Ascending aorta (tissue), 2 donors: Measurements from ENCODE around the gene TMSB10. TPM values are rescaled to one million over a fixed set of nuclear protein-coding genes. Genes with fewer than 3 reads are reported as not detected.
"Not testable (repeated sequence)": the region's sequence is repeated elsewhere in the genome, so short reads cannot be mapped to it uniquely, and the experiment has no call there.

Experiments
- DNase-seq, 2 donors: peaks; one replicate each; pipeline ENCODE4 v3.0.0-alpha.2; 2019; ENCODE audit warnings: low spot score in 2 of 2
- H3K27ac ChIP-seq, 2 donors: fragments of 200-600 bp; sonication (generic); one replicate each; pipeline ENCODE4 v1.5.1; 2016 to 2017; ENCODE audit warnings: mild to moderate bottlenecking in 1 of 2
- H3K27me3 ChIP-seq: fragments of 200-600 bp; sonication (generic); one replicate; pipeline ENCODE4 v1.5.1; 2017
- H3K36me3 ChIP-seq, 2 donors: fragments of 200-600 bp; sonication (generic); one replicate each; pipeline ENCODE4 v1.5.1; 2016
- H3K4me1 ChIP-seq, 2 donors: fragments of 200-600 bp; sonication (generic); one replicate each; pipeline ENCODE4 v1.5.1; 2016 to 2017; ENCODE audit warnings: mild to moderate bottlenecking in 1 of 2
- H3K4me3 ChIP-seq, 2 donors: fragments of 200-600 bp; sonication (generic); one replicate each; pipeline ENCODE4 v1.5.1; 2016 to 2017; ENCODE audit warnings: mild to moderate bottlenecking in 1 of 2
- H3K9me3 ChIP-seq, 2 donors: fragments of 200-600 bp; sonication (generic); one replicate each; pipeline ENCODE4 v1.5.1; 2016
- CTCF ChIP-seq, 3 experiments: fragments of 200-600 bp in 2 of 3; fragments of 450-650 bp in 1 of 3; sonication (generic) in 2 of 3; IDR thresholded peaks; one replicate each; pipeline ENCODE4 v1.5.1; 2016 to 2019; ENCODE audit warnings: antibody characterized with exemption in 3 of 3, mild to moderate bottlenecking in 1 of 3, moderate library complexity in 1 of 3
- intact Hi-C: fragments of 100-400 bp; cut with DNase I; formaldehyde crosslinking; loops from one replicate; pipeline ENCODE4 v1.15.1; 2023
- total RNA-seq: library from RNA; depleted of rRNA; stranded (reverse); fragments of >200 nt; gene quantifications from one replicate; pipeline ENCODE4 v1.1.0, GENCODE V29; 2016

The TMSB10 gene
- total RNA-seq, 1 donor from 2014 or later: 5,452 TPM

GRCh38 chr2:84870306-84870705 lies 35.1 kb upstream of the TMSB10 start:
- H3K4me1 ChIP-seq: no peaks in the 10 kb centered on the region
- no peak overlapping the region for H3K4me3 ChIP-seq
- TF ChIP-seq CTCF (IDR thresholded peaks at IDR 0.05): no peak
- H3K36me3 ChIP-seq: no peaks in the 10 kb centered on the region
- intact Hi-C loops: no loop called here
- peak in 1 of 2 donors; percentile 51 for DNase-seq
- H3K9me3 ChIP-seq: no peaks in the 10 kb centered on the region
- H3K27ac ChIP-seq: no peak overlapping the region
- no peaks in the 10 kb centered on the region for H3K27me3 ChIP-seq

- H3K4me3 ChIP-seq, H3K36me3 ChIP-seq, intact Hi-C loops, H3K27me3 ChIP-seq, H3K4me1 ChIP-seq, H3K27ac ChIP-seq, H3K9me3 ChIP-seq: not testable (repeated sequence)
- peak in 1 of 2 donors; percentile 37 for DNase-seq
Observed at GRCh38 chr2:84872691-84873090, 32.8 kb upstream of the TMSB10 start.

GRCh38 chr2:84873350-84873749 lies 32.1 kb upstream of the TMSB10 start:
- H3K9me3 ChIP-seq: no peaks in the 10 kb centered on the region
- TF ChIP-seq CTCF (IDR thresholded peaks at IDR 0.05): no peak
- no peak overlapping the region for H3K4me3 ChIP-seq
- no peak overlapping the region for H3K27ac ChIP-seq
- no peak for DNase-seq
- H3K27me3 ChIP-seq: no peaks in the 10 kb centered on the region
- H3K4me1 ChIP-seq: no peaks in the 10 kb centered on the region
- intact Hi-C loops: no loop called here
- no peaks in the 10 kb centered on the region for H3K36me3 ChIP-seq

GRCh38 chr2:84874381-84875212 lies 30.9 kb upstream of the TMSB10 start:
- Histone ChIP-seq H3K9me3 (no peaks in the 10 kb centered on the region), H3K27me3 (no peaks in the 10 kb centered on the region), H3K4me3 (no peak overlapping the region), H3K36me3 (no peaks in the 10 kb centered on the region), H3K4me1 (peaks cover 0 to under 1% of the 10 kb centered on the region in 2 donors), H3K27ac (no peak overlapping the region)
- TF ChIP-seq CTCF (IDR thresholded peaks at IDR 0.05): no peak
- DNase-seq: peak in 1 of 2 donors; percentile 31
- intact Hi-C loops: no loop called here

- no peaks in the 10 kb centered on the region for H3K27me3 ChIP-seq
- H3K4me3 ChIP-seq: no peak overlapping the region
- DNase-seq: peak in 1 of 2 donors; percentile 38
- no peak overlapping the region for H3K27ac ChIP-seq
- intact Hi-C loops: no loop called here
- no peak for TF ChIP-seq CTCF (IDR thresholded peaks at IDR 0.05)
- H3K9me3 ChIP-seq: no peaks in the 10 kb centered on the region
- peaks cover 0 to 6% of the 10 kb centered on the region in 2 donors for H3K4me1 ChIP-seq
- H3K36me3 ChIP-seq: no peaks in the 10 kb centered on the region
Observed at GRCh38 chr2:84875213-84875560, 30.3 kb upstream of the TMSB10 start.

- H3K27me3 ChIP-seq, H3K27ac ChIP-seq, H3K4me3 ChIP-seq, H3K36me3 ChIP-seq, intact Hi-C loops, H3K9me3 ChIP-seq: not testable (repeated sequence)
- H3K4me1 ChIP-seq: peaks cover 0 to 11% of the 10 kb centered on the region in 2 donors
- DNase-seq: peak in 1 of 2 donors; percentile 9
Observed at GRCh38 chr2:84875619-84876018, 29.8 kb upstream of the TMSB10 start.
